HepG2 (cell line): ENCODE measurements around the gene DIP2C. TPM values are rescaled to one million over a fixed set of nuclear protein-coding genes. Genes with fewer than 3 reads are reported as not detected.

Experiments
- ATAC-seq: fragments of 200-7000 bp; cut with Tn5 transposase; 3 replicates; pipeline ENCODE4 v1.9.1; 2020; ENCODE audit warnings: mild to moderate bottlenecking, moderate library complexity
- BruUV-seq: library from RNA; stranded (reverse); fragments of 400-500 nt; replicated peaks from 2 replicates; lab custom pipeline; 2021; lab: Mats Ljungman, UMichigan
- CTCF ChIA-PET: fragments of 300-600 bp; formaldehyde crosslinking; extraction: SDS; loops from one replicate; lab custom pipeline; 2021; ENCODE audit warnings: low total read pairs, inconsistent platforms, low intra/inter-chr PET ratio; lab: Yijun Ruan, JAX
- POLR2A ChIA-PET: fragments of 350-600 bp; sonication (Branson Sonifier 250); formaldehyde crosslinking; loops from one replicate; lab custom pipeline; 2020; ENCODE audit warnings: antibody characterized with exemption, inconsistent platforms; lab: Yijun Ruan, JAX
- DNase-seq: peaks from one replicate; pipeline ENCODE4 v3.0.0-alpha.2; 2015; ENCODE audit warnings: low spot score
- FAIRE-seq: peaks from 3 replicates; lab custom pipeline; 2011; peaks lifted over from hg19 to GRCh38; lab: Jason Lieb, UNC
- H2AFZ ChIP-seq: one replicate; pipeline ENCODE4 v1.6.1; 2011; ENCODE audit warnings: low read length, inconsistent platforms
- H3K27ac ChIP-seq: fragments of 300-600 bp; 3 replicates; pipeline ENCODE4 v1.8.0; 2011; ENCODE audit warnings: mixed run types, mild to moderate bottlenecking, mixed read lengths, low read length, inconsistent platforms; ENCODE audit not compliant: insufficient read depth; ENCODE audit errors: extremely low read length
- H3K27me3 ChIP-seq, 2 experiments: fragments of 200-600 bp in 1 of 2; 2 replicates in 1 of 2; 3 replicates in 1 of 2; pipeline versions ENCODE4 v1.6.0 to v1.8.0; 2011; ENCODE audit warnings: low read length in 2 of 2, mild to moderate bottlenecking in 2 of 2, moderate library complexity in 2 of 2, inconsistent platforms in 1 of 2; ENCODE audit not compliant: insufficient read depth in 2 of 2, control insufficient read depth in 1 of 2
- H3K36me3 ChIP-seq, 2 experiments: fragments of 200-600 bp in 1 of 2; replicated peaks in 1 of 2; 2 replicates in 1 of 2; 3 replicates in 1 of 2; pipeline versions ENCODE4 v1.5.1 to v1.8.0; 2011; ENCODE audit warnings: low read length in 2 of 2, inconsistent platforms in 1 of 2; ENCODE audit not compliant: insufficient read depth in 2 of 2, control insufficient read depth in 1 of 2
- H3K4me1 ChIP-seq: 2 replicates; pipeline ENCODE4 v1.5.1; 2012; ENCODE audit warnings: low read length, inconsistent platforms; ENCODE audit not compliant: insufficient read depth
- H3K4me2 ChIP-seq: 2 replicates; pipeline ENCODE4 v1.6.0; 2011; ENCODE audit warnings: low read depth, low read length, inconsistent platforms
- H3K4me3 ChIP-seq, 3 experiments: fragments of 200-600 bp in 1 of 3; sonication (generic), shearing (Covaris generic) in 1 of 3; replicated peaks in 1 of 3; 2 replicates each; pipeline ENCODE4 v1.5.1; 2011 to 2016; ENCODE audit warnings: low read length in 3 of 3, inconsistent platforms in 2 of 3, low read depth in 2 of 3, mild to moderate bottlenecking in 2 of 3, control low read depth in 1 of 3, mixed read lengths in 1 of 3; ENCODE audit not compliant: insufficient read depth in 1 of 3
- H3K79me2 ChIP-seq: one replicate; pipeline ENCODE4 v1.6.1; 2011; ENCODE audit warnings: low read length, inconsistent platforms; ENCODE audit not compliant: insufficient read depth
- H3K9ac ChIP-seq: 2 replicates; pipeline ENCODE4 v1.6.0; 2011; ENCODE audit warnings: mild to moderate bottlenecking, low read depth, low read length, inconsistent platforms; ENCODE audit not compliant: insufficient read depth
- H3K9me3 ChIP-seq: 2 replicates; pipeline ENCODE4 v1.5.1; 2012; ENCODE audit warnings: mild to moderate bottlenecking, low read length
- H4K20me1 ChIP-seq: 2 replicates; pipeline ENCODE4 v1.6.0; 2011; ENCODE audit warnings: inconsistent platforms, mild to moderate bottlenecking, low read length, moderate library complexity; ENCODE audit not compliant: insufficient read depth
- ATF5 ChIP-seq: sonication (generic); formaldehyde crosslinking; IDR thresholded peaks from 2 replicates; pipeline ENCODE4 v1.4.0; 2020; ENCODE audit warnings: mild to moderate bottlenecking, low read depth, missing genetic modification reagents
- CTCF ChIP-seq: sonication (generic); formaldehyde crosslinking; IDR thresholded peaks from 2 replicates; pipeline ENCODE4 v1.5.0; 2020; ENCODE audit warnings: mild to moderate bottlenecking, missing genetic modification reagents, moderate library complexity
- GTF2F1 ChIP-seq: fragments of 150-350 bp; IDR thresholded peaks from 2 replicates; pipeline ENCODE4 v1.6.1; 2014; ENCODE audit warnings: low read length
- HNF1B ChIP-seq: sonication (generic); formaldehyde crosslinking; IDR thresholded peaks from 2 replicates; pipeline ENCODE4 v1.5.1; 2020; ENCODE audit warnings: mild to moderate bottlenecking, moderate library complexity, missing genetic modification reagents
- MTF1 ChIP-seq: sonication (generic); formaldehyde crosslinking; IDR thresholded peaks from 2 replicates; pipeline ENCODE4 v1.5.0; 2020; ENCODE audit warnings: missing genetic modification reagents
- NFYC ChIP-seq: IDR thresholded peaks from 2 replicates; pipeline ENCODE4 v1.6.1; 2016; ENCODE audit warnings: missing genetic modification reagents, missing compliant biosample characterization
- ZBTB42 ChIP-seq: sonication (generic); formaldehyde crosslinking; IDR thresholded peaks from 2 replicates; pipeline ENCODE4 v1.5.0; 2020; ENCODE audit warnings: mild to moderate bottlenecking, missing genetic modification reagents
- ZNF207 ChIP-seq: fragments of 450-650 bp; IDR thresholded peaks from 2 replicates; pipeline ENCODE4 v1.6.1; 2016; ENCODE audit warnings: antibody characterized with exemption, borderline replicate concordance
- ZNF446 ChIP-seq: sonication (generic); formaldehyde crosslinking; IDR thresholded peaks from 2 replicates; pipeline ENCODE4 v1.5.0; 2020; ENCODE audit warnings: mild to moderate bottlenecking, missing genetic modification reagents
- ZNF737 ChIP-seq: sonication (generic); formaldehyde crosslinking; IDR thresholded peaks from 2 replicates; pipeline ENCODE4 v1.5.0; 2020; ENCODE audit warnings: missing genetic modification reagents, mild to moderate bottlenecking, borderline replicate concordance
- ZNF788 ChIP-seq: sonication (generic); formaldehyde crosslinking; IDR thresholded peaks from 2 replicates; pipeline ENCODE4 v1.5.0; 2020; ENCODE audit warnings: mild to moderate bottlenecking, missing genetic modification reagents, borderline replicate concordance
- WGBS: methylation state at CpG from one replicate; pipeline ENCODE4 v1.1.6; 2017; ENCODE audit warnings: low lambda C conversion rate; 5-methylcytosine and 5-hydroxymethylcytosine counted together
- in situ Hi-C: cut with HindIII; loops from 2 replicates; pipeline ENCODE4 v1.10.0; 2017; ENCODE audit warnings: low pct_unique_long_range_greater_than_20kb; ENCODE audit not compliant: extremely low pct_ligation_motif_present
- intact Hi-C: fragments of 100-400 bp; cut with micrococcal nuclease; formaldehyde crosslinking; loops from one replicate; pipeline ENCODE4 v1.10.0; 2022; ENCODE audit not compliant: unreplicated experiment
- polyA plus RNA-seq, 8 experiments: library from polyadenylated mRNA; depleted of rRNA in 3 of 8; stranded (reverse) in 7 of 8; unstranded in 1 of 8; fragments of >200 nt; fragmentation: Illumina TruSeq in 4 of 8; extraction: Trizol in 4 of 8; gene quantifications; 2 replicates each; pipeline versions ENCODE4 v1.2.1 to v1.2.3, GENCODE V29; 2011 to 2016; ENCODE audit warnings: low read depth in 4 of 8, missing spikeins in 1 of 8, mixed read lengths in 1 of 8; ENCODE audit not compliant: insufficient read depth in 1 of 8
- total RNA-seq, 5 experiments: library from RNA; depleted of rRNA; stranded (reverse); fragments of >200 nt; fragmentation: Illumina TruSeq; extraction: Trizol; gene quantifications; 2 replicates each; pipeline ENCODE4 v1.2.3, GENCODE V29; 2016; ENCODE audit warnings: low read depth in 1 of 5

Gene DIP2C
- total and polyA plus RNA-seq, 2 of the 13 experiments (the other 11 are each of a cell fraction or from before 2014, with no cell fraction given), result 2.2 to 2.7 TPM

GRCh38 chr10:239109-239508 is 450.4 kb downstream of the DIP2C start:
- DNase-seq (no peak), ATAC-seq (no peak), FAIRE-seq (no peak)
- H3K4me3 ChIP-seq, result no peak overlapping the region
- WGBS, result over 99% methylated on average over 6 of the region's 6 CpGs
- no peak overlapping the region for H2AFZ ChIP-seq
- in situ Hi-C loops (no loop called here), intact Hi-C loops (no loop called here)
- H3K4me2 ChIP-seq, result no peak overlapping the region
- TF ChIP-seq CTCF (CRISPR knock-in tag), result 0 out of 2 replicates have a peak, but pooled peaks have one; percentile 11
- TF ChIP-seq ZBTB42 (CRISPR knock-in tag), result no peak
- TF ChIP-seq, all 625 proteins: peak for 1
- ChIA-PET CTCF (no interaction called here), POLR2A (no interaction called here)
- H3K9ac ChIP-seq, result no peak overlapping the region
- BruUV-seq, result no TSS peak
- H3K4me1 ChIP-seq, result no peaks in the 10 kb centered on the region
- peaks cover 5 to 23% of the 10 kb centered on the region in 2 experiments; a peak in 4 of 5 replicates for H3K36me3 ChIP-seq
- no peaks in the 10 kb centered on the region for H4K20me1 ChIP-seq
- no peaks in the 10 kb centered on the region for H3K79me2 ChIP-seq
- no peak overlapping the region for H3K27ac ChIP-seq
- no peaks in the 10 kb centered on the region for H3K9me3 ChIP-seq
- H3K27me3 ChIP-seq, result no peaks in the 10 kb centered on the region

GRCh38 chr10:235915-236314 is 453.6 kb downstream of the DIP2C start:
- 98% methylated on average over 3 of the region's 3 CpGs for WGBS
- no peaks in the 10 kb centered on the region for H3K79me2 ChIP-seq
- TF ChIP-seq NFYC (CRISPR knock-in tag), result no peak
- no peak for TF ChIP-seq MTF1 (CRISPR knock-in tag)
- TF ChIP-seq ZNF207, result no peak
- TF ChIP-seq GTF2F1, result no peak
- no peak for TF ChIP-seq ATF5
- TF ChIP-seq ZNF446 (CRISPR knock-in tag), result no peak
- TF ChIP-seq ZNF737 (CRISPR knock-in tag), result no peak
- TF ChIP-seq ZNF788, result no peak
- TF ChIP-seq HNF1B (CRISPR knock-in tag), result no peak
- in situ Hi-C loops (no loop called here), intact Hi-C loops (no loop called here)
- no peak overlapping the region for H2AFZ ChIP-seq
- ATAC-seq, result no peak
- BruUV-seq, result no TSS peak
- DNase-seq, result no peak
- ChIA-PET POLR2A (no interaction called here), CTCF (no interaction called here)
- H3K27me3 ChIP-seq, result no peaks in the 10 kb centered on the region; a peak in 1 of 5 replicates
- no peaks in the 10 kb centered on the region for H3K4me1 ChIP-seq
- no peaks in the 10 kb centered on the region for H4K20me1 ChIP-seq
- no peak overlapping the region for H3K4me2 ChIP-seq
- peaks cover 3 to 10% of the 10 kb centered on the region in 2 experiments; a peak in 4 of 5 replicates for H3K36me3 ChIP-seq
- H3K4me3 ChIP-seq, result no peak overlapping the region
- H3K27ac ChIP-seq, result no peak overlapping the region
- no peak overlapping the region for H3K9ac ChIP-seq
- no peaks in the 10 kb centered on the region for H3K9me3 ChIP-seq
- FAIRE-seq, result no peak
